Keratinocyte (primary cell): ENCODE data around the gene ULK4.

Experiments used
- EZH2 ChIP-seq: IDR thresholded peaks from one replicate; pipeline ENCODE4 v1.6.1; 2012; ENCODE audit warnings: inconsistent platforms, mild to moderate bottlenecking, low read length, moderate library complexity
- TF ChIP-seq, protein P1 (sequence below), 3 experiments: IDR thresholded peaks in 1 of 3; conservative IDR thresholded peaks in 1 of 3; optimal IDR thresholded peaks in 1 of 3; 2 replicates in 2 of 3; 3 replicates in 1 of 3; pipeline versions ENCODE3 to v1.5.1; 2011; ENCODE audit warnings: low read length in 3 of 3, mild to moderate bottlenecking in 3 of 3, moderate library complexity in 2 of 3, control low read depth in 1 of 3, inconsistent platforms in 1 of 3; ENCODE audit not compliant: insufficient read depth in 2 of 3; ENCODE audit errors: extremely low read depth in 1 of 3

DNA sequence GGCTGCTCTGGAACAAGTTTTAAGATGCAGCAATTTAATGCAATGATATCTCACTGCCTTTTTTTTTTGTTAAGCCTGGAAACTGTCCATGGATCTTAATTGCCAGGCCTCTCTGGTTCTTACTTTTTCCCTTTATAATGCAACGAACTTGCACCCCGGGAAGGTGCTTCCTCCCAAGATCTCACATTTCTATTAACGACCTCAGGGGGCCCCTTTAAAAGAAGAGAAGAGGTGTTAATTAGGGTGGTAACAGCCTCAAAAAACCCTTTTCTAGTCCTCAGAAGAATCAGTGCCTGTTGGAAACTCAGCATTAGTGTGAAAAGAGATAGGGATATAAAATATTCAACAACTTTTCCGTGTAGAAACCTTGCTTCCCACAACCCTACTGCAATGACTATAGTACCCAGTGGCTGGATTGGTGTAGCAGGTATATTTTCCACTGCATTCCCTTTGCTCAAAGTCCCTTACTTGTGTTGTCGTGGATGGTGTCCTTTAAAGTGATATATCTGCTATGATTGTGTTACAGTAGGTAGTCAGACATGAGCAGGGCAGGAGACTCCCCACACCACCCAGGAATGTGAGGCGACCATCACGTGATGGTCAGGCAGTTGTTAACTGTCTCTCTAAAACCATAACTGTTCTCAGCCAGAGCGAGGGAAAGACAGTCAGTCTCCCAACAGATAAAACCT, 640.8 kb downstream of the ULK4 start:
- TF ChIP-seq EZH2: no peak
- TF ChIP-seq, protein P1, sequence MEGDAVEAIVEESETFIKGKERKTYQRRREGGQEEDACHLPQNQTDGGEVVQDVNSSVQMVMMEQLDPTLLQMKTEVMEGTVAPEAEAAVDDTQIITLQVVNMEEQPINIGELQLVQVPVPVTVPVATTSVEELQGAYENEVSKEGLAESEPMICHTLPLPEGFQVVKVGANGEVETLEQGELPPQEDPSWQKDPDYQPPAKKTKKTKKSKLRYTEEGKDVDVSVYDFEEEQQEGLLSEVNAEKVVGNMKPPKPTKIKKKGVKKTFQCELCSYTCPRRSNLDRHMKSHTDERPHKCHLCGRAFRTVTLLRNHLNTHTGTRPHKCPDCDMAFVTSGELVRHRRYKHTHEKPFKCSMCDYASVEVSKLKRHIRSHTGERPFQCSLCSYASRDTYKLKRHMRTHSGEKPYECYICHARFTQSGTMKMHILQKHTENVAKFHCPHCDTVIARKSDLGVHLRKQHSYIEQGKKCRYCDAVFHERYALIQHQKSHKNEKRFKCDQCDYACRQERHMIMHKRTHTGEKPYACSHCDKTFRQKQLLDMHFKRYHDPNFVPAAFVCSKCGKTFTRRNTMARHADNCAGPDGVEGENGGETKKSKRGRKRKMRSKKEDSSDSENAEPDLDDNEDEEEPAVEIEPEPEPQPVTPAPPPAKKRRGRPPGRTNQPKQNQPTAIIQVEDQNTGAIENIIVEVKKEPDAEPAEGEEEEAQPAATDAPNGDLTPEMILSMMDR (optimal IDR thresholded peaks at IDR 0.05 in 1 of 3, IDR thresholded peaks at IDR 0.05 in 1 of 3, conservative IDR thresholded peaks at IDR 0.05 in 1 of 3; ENCODE audit: extremely low read depth in 1 of 3, insufficient read depth in 2 of 3, low read length in 3 of 3): no peak
